HG03064 (cell line): ENCODE results near the gene EPHA8.

Experiments used
- ATAC-seq: cut with Tn5 transposase; IDR thresholded peaks from one replicate; pipeline ENCODE4 v1.9.1; 2021; ENCODE audit warnings: low read depth; ENCODE audit not compliant: unreplicated experiment

Gene EPHA8

GRCh38 chr1:22563671-22564602 lies 648 bp downstream of the EPHA8 start:
- no peak for ATAC-seq

GRCh38 chr1:22566161-22566560 lies 2.9 kb downstream of the EPHA8 start:
- ATAC-seq = no peak

- ATAC-seq = no peak
Observed at GRCh38 chr1:22567197-22567596, 3.9 kb downstream of the EPHA8 start.

- ATAC-seq = no peak
Observed at GRCh38 chr1:22567994-22568393, 4.7 kb downstream of the EPHA8 start.

GRCh38 chr1:22569269-22569668 lies 6.0 kb downstream of the EPHA8 start:
- ATAC-seq = no peak

GRCh38 chr1:22570140-22570909 lies 7.0 kb downstream of the EPHA8 start:
- ATAC-seq = no peak

GRCh38 chr1:22572818-22573217 lies 9.5 kb downstream of the EPHA8 start:
- ATAC-seq = no peak

- no peak for ATAC-seq
Observed at GRCh38 chr1:22573237-22573636, 9.9 kb downstream of the EPHA8 start.

GRCh38 chr1:22575532-22576149 lies 12.4 kb downstream of the EPHA8 start:
- no peak for ATAC-seq

- ATAC-seq = no peak
Observed at GRCh38 chr1:22576150-22576544, 12.9 kb downstream of the EPHA8 start.

GRCh38 chr1:22576617-22577016 lies 13.3 kb downstream of the EPHA8 start:
- ATAC-seq = no peak

GRCh38 chr1:22578732-22579361 lies 15.6 kb downstream of the EPHA8 start:
- no peak for ATAC-seq

GRCh38 chr1:22579541-22580155 lies 16.4 kb downstream of the EPHA8 start:
- ATAC-seq = no peak

GRCh38 chr1:22582661-22583635 lies 19.7 kb downstream of the EPHA8 start:
- ATAC-seq = no peak

- no peak for ATAC-seq
Observed at GRCh38 chr1:22584001-22584562, 20.8 kb downstream of the EPHA8 start.

- ATAC-seq = no peak
Observed at GRCh38 chr1:22584970-22585369, 21.7 kb downstream of the EPHA8 start.

- ATAC-seq = no peak
Observed at GRCh38 chr1:22585471-22585870, 22.2 kb downstream of the EPHA8 start.

- ATAC-seq = no peak
Observed at GRCh38 chr1:22586356-22587130, 23.3 kb downstream of the EPHA8 start.
